ENCODE results near the gene ZNF831.

ZNF831 gene

GRCh38 chr20:59182401-59183044 is 18.9 kb downstream of the ZNF831 start:
- no peak for FAIRE-seq

- no peak for FAIRE-seq
Observed at GRCh38 chr20:59183751-59184150, 20.1 kb downstream of the ZNF831 start.

- FAIRE-seq: no peak
Observed at GRCh38 chr20:59184880-59185447, 21.3 kb downstream of the ZNF831 start.

- FAIRE-seq: no peak
Observed at GRCh38 chr20:59185809-59186208, 22.2 kb downstream of the ZNF831 start.

- no peak for FAIRE-seq
Observed at GRCh38 chr20:59190466-59190865, 26.8 kb downstream of the ZNF831 start.

- no peak for FAIRE-seq
Observed at GRCh38 chr20:59191036-59191755, 27.6 kb downstream of the ZNF831 start.

GRCh38 chr20:59191756-59192532 is 28.3 kb downstream of the ZNF831 start:
- no peak for FAIRE-seq

GRCh38 chr20:59192533-59192896 is 28.9 kb downstream of the ZNF831 start:
- no peak for FAIRE-seq

GRCh38 chr20:59193325-59193724 is 29.7 kb downstream of the ZNF831 start:
- FAIRE-seq: no peak

- FAIRE-seq: no peak
Observed at GRCh38 chr20:59194023-59194935, 30.7 kb downstream of the ZNF831 start.

- FAIRE-seq: no peak
Observed at GRCh38 chr20:59195316-59195993, 31.8 kb downstream of the ZNF831 start.

GRCh38 chr20:59204165-59204894 is 40.7 kb downstream of the ZNF831 start:
- no peak for FAIRE-seq

- no peak for FAIRE-seq
Observed at GRCh38 chr20:59205044-59205443, 41.4 kb downstream of the ZNF831 start.

GRCh38 chr20:59207235-59207634 is 43.6 kb downstream of the ZNF831 start:
- no peak for FAIRE-seq

- FAIRE-seq: no peak
Observed at GRCh38 chr20:59207742-59208357, 44.2 kb downstream of the ZNF831 start.

GRCh38 chr20:59210186-59210585 is 46.6 kb downstream of the ZNF831 start:
- no peak for FAIRE-seq

GRCh38 chr20:59211208-59211765 is 47.7 kb downstream of the ZNF831 start:
- no peak for FAIRE-seq

- no peak for FAIRE-seq
Observed at GRCh38 chr20:59214073-59214472, 50.5 kb downstream of the ZNF831 start.

- no peak for FAIRE-seq
Observed at GRCh38 chr20:59214606-59215547, 51.3 kb downstream of the ZNF831 start.
